K562 (cell line): ENCODE results near the gene FGFRL1. TPM values are rescaled to one million over a fixed set of nuclear protein-coding genes. Genes with fewer than 3 reads are reported as not detected.

Experiments
- ATAC-seq: fragments of 200-7000 bp; cut with Tn5 transposase; 3 replicates; pipeline ENCODE4 v1.9.1; 2020; ENCODE audit warnings: moderate library complexity
- BruUV-seq: library from RNA; stranded (reverse); fragments of 400-500 nt; replicated peaks from 2 replicates; lab custom pipeline; 2021; lab: Mats Ljungman, UMichigan
- CTCF ChIA-PET: fragments of 300-600 bp; formaldehyde crosslinking; extraction: SDS; loops from one replicate; lab custom pipeline; 2021; ENCODE audit warnings: low intra/inter-chr PET ratio; lab: Yijun Ruan, JAX
- POLR2A ChIA-PET: fragments of 300-600, 350-650 bp; sonication (Branson Sonifier 250); formaldehyde crosslinking; extraction: SDS; loops from one replicate; lab custom pipeline; 2021; ENCODE audit warnings: antibody characterized with exemption, inconsistent platforms; lab: Yijun Ruan, JAX
- DNase-seq, 4 experiments: peaks; one replicate each; pipeline versions ENCODE4 v3.0.0 to v3.0.0-alpha.2; 2011 to 2018; ENCODE audit warnings: low spot score in 3 of 4, mixed read lengths in 3 of 4; ENCODE audit errors: extremely low read depth in 1 of 4
- FAIRE-seq: peaks from 2 replicates; lab custom pipeline; 2011; peaks lifted over from hg19 to GRCh38; lab: Jason Lieb, UNC
- H2AFZ ChIP-seq: 2 replicates; pipeline ENCODE4 v1.6.0; 2011; ENCODE audit warnings: low read depth, low read length, control low read depth, inconsistent platforms
- H3K27ac ChIP-seq: fragments of 200-600 bp; 3 replicates; pipeline ENCODE4 v1.8.0; 2011; ENCODE audit warnings: low read depth, mild to moderate bottlenecking, control low read depth, inconsistent platforms, low read length, moderate library complexity, mixed read lengths; ENCODE audit errors: extremely low read depth
- H3K27me3 ChIP-seq, 2 experiments: fragments of 300-600 bp in 1 of 2; 2 replicates in 1 of 2; 3 replicates in 1 of 2; pipeline versions ENCODE4 v1.6.0 to v1.8.0; 2011; ENCODE audit warnings: inconsistent platforms in 2 of 2, low read length in 2 of 2, mild to moderate bottlenecking in 1 of 2, mixed read lengths in 1 of 2, moderate library complexity in 1 of 2; ENCODE audit not compliant: control insufficient read depth in 2 of 2, insufficient read depth in 2 of 2
- H3K36me3 ChIP-seq: fragments of 300-600 bp; 3 replicates; pipeline ENCODE4 v1.8.0; 2011; ENCODE audit warnings: mild to moderate bottlenecking, low read length, inconsistent platforms; ENCODE audit not compliant: control insufficient read depth, insufficient read depth
- H3K4me1 ChIP-seq, 2 experiments: fragments of 200-600 bp in 1 of 2; replicated peaks in 1 of 2; 2 replicates in 1 of 2; 3 replicates in 1 of 2; pipeline versions ENCODE4 v1.5.1 to v1.8.0; 2011; ENCODE audit warnings: inconsistent platforms in 2 of 2, low read length in 2 of 2, mild to moderate bottlenecking in 1 of 2, mixed read lengths in 1 of 2, moderate library complexity in 1 of 2; ENCODE audit not compliant: control insufficient read depth in 2 of 2, insufficient read depth in 2 of 2
- H3K4me2 ChIP-seq: 2 replicates; pipeline ENCODE4 v1.6.1; 2011; ENCODE audit warnings: low read length, control low read depth, inconsistent platforms, mixed read lengths; ENCODE audit not compliant: insufficient read depth
- H3K4me3 ChIP-seq: fragments of 200-600 bp; sonication (generic), shearing (Covaris generic); 2 replicates; pipeline ENCODE4 v1.5.1; 2016; ENCODE audit warnings: control low read depth, inconsistent platforms
- H3K79me2 ChIP-seq: fragments of 200-600 bp; 3 replicates; pipeline ENCODE4 v1.8.0; 2011; ENCODE audit warnings: low read length, inconsistent platforms; ENCODE audit not compliant: control insufficient read depth, insufficient read depth
- H3K9ac ChIP-seq, 2 experiments: 2 replicates each; pipeline versions ENCODE4 v1.6.0 to v1.6.1; 2011; ENCODE audit warnings: low read depth in 2 of 2, low read length in 2 of 2, control low read depth in 1 of 2, inconsistent platforms in 1 of 2, mild to moderate bottlenecking in 1 of 2, mixed read lengths in 1 of 2; ENCODE audit not compliant: insufficient read depth in 1 of 2
- H3K9me1 ChIP-seq: one replicate; pipeline ENCODE4 v1.6.0; 2011; ENCODE audit warnings: inconsistent platforms, mild to moderate bottlenecking, low read length, moderate library complexity; ENCODE audit not compliant: control insufficient read depth, insufficient read depth
- H3K9me3 ChIP-seq: replicated peaks from 2 replicates; pipeline ENCODE4 v1.5.1; 2011; ENCODE audit warnings: low read depth, low read length, inconsistent platforms; ENCODE audit not compliant: control insufficient read depth, insufficient read depth
- H4K20me1 ChIP-seq: replicated peaks from 2 replicates; pipeline ENCODE4 v1.6.1; 2011; ENCODE audit warnings: low read length, inconsistent platforms, mixed read lengths; ENCODE audit not compliant: control insufficient read depth, insufficient read depth
- GATAD2A ChIP-seq: fragments of 450-650 bp; IDR thresholded peaks from 2 replicates; pipeline ENCODE4 v1.6.1; 2017
- HDAC8 ChIP-seq: fragments of 450-650 bp; IDR thresholded peaks from 2 replicates; pipeline ENCODE4 v1.6.1; 2016; ENCODE audit warnings: mild to moderate bottlenecking, missing genetic modification characterization, moderate library complexity, missing compliant biosample characterization
- JUND ChIP-seq, 2 experiments: IDR thresholded peaks; 2 replicates in 1 of 2; 3 replicates in 1 of 2; pipeline ENCODE4 v1.6.1; 2011; ENCODE audit warnings: borderline replicate concordance in 2 of 2, low read depth in 2 of 2, low read length in 2 of 2, improper control_type of control experiment in 1 of 2, missing biosample characterization in 1 of 2, missing genetic modification characterization in 1 of 2, missing genetic modification reagents in 1 of 2
- RBFOX2 ChIP-seq: fragments of 200-400 bp; formaldehyde crosslinking; IDR thresholded peaks from 2 replicates; pipeline ENCODE4 v1.6.1; 2017; ENCODE audit warnings: low read depth, mild to moderate bottlenecking, low read length, moderate library complexity
- TRIM24 ChIP-seq, 2 experiments: fragments of 450-650 bp; IDR thresholded peaks; 2 replicates each; pipeline ENCODE4 v1.6.1; 2016
- ZKSCAN1 ChIP-seq: fragments of 150-350 bp; IDR thresholded peaks from 2 replicates; pipeline ENCODE4 v1.6.1; 2016; ENCODE audit warnings: low read depth, low read length
- ZNF311 ChIP-seq: fragments of 250-450 bp; sonication (Bioruptor Pico); IDR thresholded peaks from 2 replicates; pipeline ENCODE4 v1.4.0; 2020; ENCODE audit warnings: mild to moderate bottlenecking, moderate library complexity
- WGBS: fragments of 100-300 bp; shearing (Covaris generic); methylation state at CpG from one replicate; pipeline ENCODE4 v1.1.6; 2016; ENCODE audit warnings: low coverage, mixed read lengths; ENCODE audit not compliant: insufficient coverage; ENCODE audit errors: missing lambda C conversion rate; 5-methylcytosine and 5-hydroxymethylcytosine counted together
- in situ Hi-C: fragments of 300-500 bp; cut with MboI; formaldehyde crosslinking; loops from 4 replicates; pipeline ENCODE4 v1.15.0; 2018; ENCODE audit warnings: inconsistent platforms, mixed read lengths
- intact Hi-C: fragments of 100-400 bp; cut with micrococcal nuclease; formaldehyde crosslinking; loops from 2 replicates; pipeline ENCODE4 v1.14.2; 2022
- polyA plus RNA-seq, 8 experiments: library from polyadenylated mRNA; depleted of rRNA in 4 of 8; stranded (reverse) in 5 of 8; unstranded in 3 of 8; fragments of >200 nt; fragmentation: Nextera tagmentation in 2 of 8; fragmentation: Illumina TruSeq in 1 of 8; extraction: Ambion mirVana in 2 of 8; extraction: Trizol in 1 of 8; gene quantifications; 2 replicates each; pipeline versions ENCODE4 v1.2.1 to v1.2.3, GENCODE V29; 2011 to 2014; ENCODE audit warnings: inconsistent platforms in 1 of 8, missing spikeins in 1 of 8
- total RNA-seq, 7 experiments: library from RNA; depleted of rRNA in 6 of 7; stranded (reverse); fragments of >200 nt in 6 of 7; fragmentation: Illumina TruSeq in 2 of 7; extraction: Trizol in 2 of 7; gene quantifications; 2 replicates each; pipeline versions ENCODE4 v1.2.1 to v1.2.3, GENCODE V29; 2011 to 2021; ENCODE audit warnings: low replicate concordance in 1 of 7

Gene FGFRL1
- total and polyA plus RNA-seq, 9 of the 15 experiments (the other 6 are each of a cell fraction or from before 2014, with no cell fraction given), result 0.34 to 49.9 (median 14.6) TPM

DNA sequence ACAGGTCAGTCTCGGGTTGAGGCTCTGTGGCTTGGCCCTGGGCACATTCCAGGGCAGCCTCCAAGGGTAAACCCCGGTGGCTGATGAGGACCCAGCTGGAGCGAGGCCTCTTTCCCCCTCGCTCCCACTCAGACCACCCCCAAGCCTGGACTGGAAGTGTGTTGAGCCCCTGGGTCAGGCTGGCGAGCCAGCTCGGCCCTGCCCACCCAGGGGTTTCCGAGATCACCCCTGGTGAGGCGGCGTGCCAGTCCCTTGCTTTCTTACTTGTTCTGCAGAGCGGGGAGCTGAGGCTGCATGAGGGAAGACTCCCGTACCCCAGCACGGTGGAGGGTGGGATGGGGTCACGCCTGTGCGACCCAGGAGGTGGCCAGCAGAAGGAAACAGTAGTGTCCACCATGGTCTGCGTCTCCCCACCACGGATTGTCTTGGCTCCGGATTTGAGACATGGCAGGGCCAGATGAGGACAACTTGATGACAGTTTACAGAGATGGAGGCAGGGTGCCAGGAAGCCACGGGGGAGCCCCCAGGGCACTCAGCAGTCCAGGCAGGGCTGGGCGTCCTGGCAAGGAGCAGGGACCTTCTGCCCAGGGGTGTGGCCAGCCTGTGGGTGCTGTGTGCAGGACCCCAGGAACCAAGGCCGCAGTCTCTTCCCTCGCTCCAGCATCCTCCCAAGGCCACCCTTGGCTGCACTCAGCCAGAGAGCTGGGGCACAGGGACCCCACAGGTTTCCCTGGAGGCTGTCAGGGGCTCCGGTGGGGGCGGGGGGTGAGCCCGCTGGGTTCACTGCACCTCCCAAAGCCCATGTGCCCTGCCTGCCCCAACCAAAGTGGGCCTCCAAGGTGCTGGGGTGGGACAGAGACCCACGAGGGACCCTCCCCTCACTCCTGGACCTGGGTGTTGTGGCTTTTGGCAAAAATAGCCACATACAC lies 6.6 kb upstream of the FGFRL1 start:
- POLR2A ChIA-PET, result interaction anchor here (0.6 to 1.2 kb wide), 3 partner anchors 12 to 185 kb away, joined by 3 to 4 read pairs (median 3); partner anchors contain the start of gene IDUA
- no peak for FAIRE-seq
- intact Hi-C loops, result no loop called here

DNA sequence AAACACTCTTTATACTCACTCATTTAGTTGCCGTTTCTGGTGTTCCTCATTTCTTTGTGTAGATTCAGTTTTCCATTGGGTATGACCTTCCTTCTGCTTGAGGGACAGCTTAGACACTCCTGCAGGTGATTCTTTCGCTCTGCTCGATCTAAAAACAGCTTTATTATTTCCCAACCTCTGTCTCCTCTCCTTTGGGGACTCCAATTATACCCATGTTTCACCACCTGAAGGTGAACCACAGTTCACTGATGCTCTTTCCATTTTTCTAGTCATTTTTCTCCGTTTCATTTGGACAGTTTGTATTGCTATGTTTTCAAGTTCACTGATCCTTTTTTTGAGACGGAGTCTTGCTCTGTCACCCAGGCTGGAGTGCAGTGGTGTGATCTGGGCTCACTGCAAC lies 4.6 kb upstream of the FGFRL1 start:
- H3K36me3 ChIP-seq, result no peaks in the 10 kb centered on the region
- in situ Hi-C loops (no loop called here), intact Hi-C loops (no loop called here)
- TF ChIP-seq JUND (IDR thresholded peaks at IDR 0.05; ENCODE audit: borderline replicate concordance, low read depth, low read length) (no peak), JUND (tag; IDR thresholded peaks at IDR 0.05; ENCODE audit: borderline replicate concordance, low read depth, low read length) (no peak), ZNF311 (CRISPR knock-in tag) (no peak), GATAD2A (no peak), ZKSCAN1 (no peak), TRIM24 (IDR thresholded peaks at IDR 0.05) (peak in 1 of 2 experiments; percentile 53; a peak in 1 of 4 replicates)
- H3K4me3 ChIP-seq, result no peak overlapping the region
- no peak overlapping the region for H2AFZ ChIP-seq
- WGBS, result 23% methylated on average over 5 of the region's 5 CpGs
- ChIA-PET CTCF (no interaction called here), POLR2A (no interaction called here)
- ATAC-seq (no peak), DNase-seq (no peak), FAIRE-seq (no peak)
- H4K20me1 ChIP-seq, result no peaks in the 10 kb centered on the region
- H3K79me2 ChIP-seq, result no peaks in the 10 kb centered on the region
- no peaks in the 10 kb centered on the region for H3K27me3 ChIP-seq
- H3K9me3 ChIP-seq, result no peaks in the 10 kb centered on the region
- no peak overlapping the region for H3K4me2 ChIP-seq
- peaks cover 14 to 46% of the 10 kb centered on the region in 2 experiments; a peak in 4 of 5 replicates for H3K4me1 ChIP-seq
- H3K9me1 ChIP-seq, result no peaks in the 10 kb centered on the region
- no peak overlapping the region for H3K27ac ChIP-seq
- no TSS peak for BruUV-seq
- no peak overlapping the region for H3K9ac ChIP-seq

More for the DNA sequence above, 6.6 kb upstream of the FGFRL1 start:
- Histone ChIP-seq H3K4me2 (no peak overlapping the region), H3K9me1 (no peaks in the 10 kb centered on the region), H3K36me3 (no peaks in the 10 kb centered on the region), H3K79me2 (no peaks in the 10 kb centered on the region), H2AFZ (no peak overlapping the region), H3K27me3 (no peaks in the 10 kb centered on the region), H3K4me1 (peaks cover 7 to 39% of the 10 kb centered on the region in 2 experiments; a peak in 3 of 5 replicates), H3K27ac (no peak overlapping the region), H3K9ac (no peak overlapping the region), H4K20me1 (no peaks in the 10 kb centered on the region), H3K4me3 (no peak overlapping the region)
- no TSS peak for BruUV-seq
- in situ Hi-C loops, result no loop called here
- 66% methylated on average over 17 of the region's 25 CpGs for WGBS
- ATAC-seq, result no peak
- DNase-seq, result no peak
- TF ChIP-seq RBFOX2, result 0 out of 2 replicates have a peak, but pooled peaks have one; percentile 4
- no peak for TF ChIP-seq HDAC8 (tag)
- TF ChIP-seq, all 486 proteins: peak for 1
- CTCF ChIA-PET, result no interaction called here
- H3K9me3 ChIP-seq, result no peaks in the 10 kb centered on the region
